ENCODE data around the gene MYO1E.
A peak's percentile ranks its signal among the peaks of the same experiment; 100 is the strongest.
"Not testable (repeated sequence)": the region's sequence is repeated elsewhere in the genome, so short reads cannot be mapped to it uniquely, and the experiment has no call there.

Gene MYO1E

GRCh38 chr15:59291213-59291549 lies 81.5 kb downstream of the MYO1E start:
- no peak for DNase-seq (ENCODE audit: low spot score)

GRCh38 chr15:59290295-59291212 lies 82.1 kb downstream of the MYO1E start:
- peak; percentile 31 for DNase-seq (ENCODE audit: low spot score)

- no peak for DNase-seq (ENCODE audit: low spot score)
Measured at GRCh38 chr15:59289574-59289973, 83.1 kb downstream of the MYO1E start.

- no peak for DNase-seq (ENCODE audit: low spot score)
Measured at GRCh38 chr15:59283717-59284391, 88.8 kb downstream of the MYO1E start.

GRCh38 chr15:59282515-59283337 lies 89.9 kb downstream of the MYO1E start:
- no peak for DNase-seq (ENCODE audit: low spot score)

GRCh38 chr15:59281699-59282098 lies 91.0 kb downstream of the MYO1E start:
- no peak for DNase-seq (ENCODE audit: low spot score)

GRCh38 chr15:59280855-59281254 lies 91.8 kb downstream of the MYO1E start:
- DNase-seq (ENCODE audit: low spot score), result no peak

GRCh38 chr15:59280292-59280691 lies 92.4 kb downstream of the MYO1E start:
- not testable (repeated sequence) for DNase-seq (ENCODE audit: low spot score)

- DNase-seq (ENCODE audit: low spot score), result no peak
Measured at GRCh38 chr15:59279023-59279422, 93.6 kb downstream of the MYO1E start.

GRCh38 chr15:59278120-59278519 lies 94.6 kb downstream of the MYO1E start:
- no peak for DNase-seq (ENCODE audit: low spot score)

- DNase-seq (ENCODE audit: low spot score), result no peak
Measured at GRCh38 chr15:59276225-59277178, 96.2 kb downstream of the MYO1E start.

- no peak for DNase-seq (ENCODE audit: low spot score)
Measured at GRCh38 chr15:59274126-59274970, 98.3 kb downstream of the MYO1E start.

GRCh38 chr15:59273234-59273633 lies 99.4 kb downstream of the MYO1E start:
- no peak for DNase-seq (ENCODE audit: low spot score)

GRCh38 chr15:59271595-59272201 lies 101.0 kb downstream of the MYO1E start:
- no peak for DNase-seq (ENCODE audit: low spot score)

GRCh38 chr15:59268852-59269407 lies 103.7 kb downstream of the MYO1E start:
- DNase-seq (ENCODE audit: low spot score), result no peak

- DNase-seq (ENCODE audit: low spot score), result no peak
Measured at GRCh38 chr15:59268168-59268851, 104.4 kb downstream of the MYO1E start.

GRCh38 chr15:59266028-59266427 lies 106.6 kb downstream of the MYO1E start:
- DNase-seq (ENCODE audit: low spot score), result no peak

GRCh38 chr15:59262316-59262715 lies 110.4 kb downstream of the MYO1E start:
- DNase-seq (ENCODE audit: low spot score), result no peak

- no peak for DNase-seq (ENCODE audit: low spot score)
Measured at GRCh38 chr15:59260090-59260489, 112.6 kb downstream of the MYO1E start.

All from germinal center (tissue), 1 donor.